Stimulated activated CD4-positive, alpha-beta T cell treated with anti-CD3 and anti-CD28 coated beads, Interleukin-1b, Interleukin-23, amount 100 ng/mL, for 4 hours (primary cell): ENCODE results near the gene APOD.
"Not testable (repeated sequence)": the region's sequence is repeated elsewhere in the genome, so short reads cannot be mapped to it uniquely, and the experiment has no call there.

ENCODE experiments used
- DNase-seq, 2 donors: peaks; one replicate each; pipeline ENCODE4 v3.0.0-alpha.2; 2020; ENCODE audit warnings: low read depth in 2 of 2

APOD gene

GRCh38 chr3:195583831-195584542 is at the start of gene APOD:
Gene APOD, minus strand, starts transcription at chr3:195583940. Its CDS starts 4,479 bp downstream, at chr3:195579461.
- no peak for DNase-seq

GRCh38 chr3:195633351-195633750 is 49.6 kb upstream of the APOD start:
- DNase-seq = not testable (repeated sequence)

GRCh38 chr3:195632501-195633185 is 48.9 kb upstream of the APOD start:
- DNase-seq = not testable (repeated sequence)

DNA sequence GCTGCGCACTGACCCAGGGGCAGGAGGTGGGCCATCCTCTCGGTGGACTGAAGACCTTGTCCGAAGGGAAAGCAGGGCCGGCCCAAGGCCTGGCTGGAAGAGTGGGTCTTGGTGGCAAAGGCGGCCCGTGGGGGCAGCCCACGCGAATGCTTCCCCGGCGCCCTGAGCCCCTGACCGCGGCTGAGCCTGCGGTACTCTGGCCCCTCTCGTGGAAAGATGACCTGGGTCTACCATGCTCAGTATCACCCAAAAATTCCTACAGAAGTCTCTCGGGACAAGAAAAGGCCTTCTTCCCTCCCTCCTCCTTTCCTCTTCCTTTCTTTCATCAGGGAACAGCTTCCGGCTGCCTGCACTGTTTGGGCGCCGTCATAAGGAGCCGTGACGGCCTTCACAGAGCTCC is 48.3 kb upstream of the APOD start:
- DNase-seq = not testable (repeated sequence)

DNA sequence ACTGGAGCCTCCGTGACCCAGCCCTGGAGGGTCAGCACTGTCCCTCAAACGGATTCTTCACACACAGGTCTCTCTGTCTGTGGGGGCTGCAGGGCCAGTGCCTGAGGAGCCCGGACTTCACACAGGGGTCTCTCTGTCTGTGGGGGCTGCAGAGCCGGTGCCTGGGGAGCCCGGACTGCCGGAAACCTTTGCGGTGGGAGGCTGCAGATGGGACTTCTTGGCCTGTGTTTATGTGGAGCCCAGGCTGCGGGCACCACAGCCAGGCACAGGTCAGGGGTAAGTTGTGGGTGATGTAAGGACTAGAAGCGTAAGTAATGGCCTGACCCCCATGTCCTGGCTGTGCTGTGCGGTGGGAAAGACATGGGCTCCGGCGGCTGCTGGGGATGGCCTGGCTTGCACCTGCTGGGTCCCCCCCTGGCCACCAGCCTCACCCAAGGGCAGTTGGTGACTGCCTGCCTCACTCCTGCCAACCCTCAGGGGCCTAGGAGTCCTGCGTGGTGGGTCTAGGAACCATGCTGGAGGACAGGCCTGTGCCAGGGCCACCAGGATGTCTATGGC is 47.3 kb upstream of the APOD start:
- not testable (repeated sequence) for DNase-seq

GRCh38 chr3:195630086-195630917 is 46.6 kb upstream of the APOD start:
- DNase-seq = not testable (repeated sequence)

DNA sequence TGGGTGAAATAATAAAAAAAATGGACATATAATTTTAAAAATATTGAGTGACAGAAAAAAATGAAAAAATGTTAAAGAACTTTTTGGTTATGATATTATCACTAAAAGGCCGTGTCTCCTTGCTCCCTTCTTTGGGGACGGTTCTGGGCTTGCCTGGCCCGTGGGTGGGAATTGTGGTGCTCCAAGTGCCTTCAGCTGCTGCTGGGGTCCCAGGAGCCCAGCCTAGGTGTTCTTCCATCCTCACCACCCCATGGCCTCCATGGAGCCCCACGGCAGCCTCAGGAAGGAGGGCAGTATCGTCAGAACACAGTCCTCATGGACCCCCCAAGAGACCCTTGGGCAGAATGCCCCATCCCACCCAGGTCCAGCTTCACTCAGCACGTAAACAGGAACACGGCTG is 45.9 kb upstream of the APOD start:
- not testable (repeated sequence) for DNase-seq

DNA sequence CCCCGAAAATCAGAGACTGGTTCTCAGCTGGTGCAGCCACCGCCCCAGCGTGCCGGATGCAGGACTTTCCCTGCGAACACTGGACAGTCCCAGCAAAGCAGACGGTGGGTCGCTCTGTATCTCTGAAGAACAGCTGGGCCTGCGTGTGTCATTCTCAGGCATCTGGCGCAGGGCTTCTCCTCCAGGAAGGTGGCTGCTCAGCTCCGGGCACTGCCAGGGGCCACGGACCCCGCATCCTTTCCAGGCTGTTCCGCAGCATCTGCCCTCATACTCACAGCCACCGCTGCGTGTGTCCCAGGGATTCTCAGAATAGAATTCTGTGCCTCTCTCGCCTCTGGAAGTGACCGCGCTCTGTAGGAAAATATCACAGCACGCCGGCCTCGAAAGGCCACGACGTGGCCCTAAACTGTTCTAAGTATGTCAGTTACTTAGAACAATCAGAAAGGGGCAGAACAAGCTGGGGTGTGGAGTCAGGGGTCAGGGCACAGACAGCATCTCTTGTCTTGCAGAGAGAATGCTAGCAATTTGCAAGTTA is 44.7 kb upstream of the APOD start:
- not testable (repeated sequence) for DNase-seq

DNA sequence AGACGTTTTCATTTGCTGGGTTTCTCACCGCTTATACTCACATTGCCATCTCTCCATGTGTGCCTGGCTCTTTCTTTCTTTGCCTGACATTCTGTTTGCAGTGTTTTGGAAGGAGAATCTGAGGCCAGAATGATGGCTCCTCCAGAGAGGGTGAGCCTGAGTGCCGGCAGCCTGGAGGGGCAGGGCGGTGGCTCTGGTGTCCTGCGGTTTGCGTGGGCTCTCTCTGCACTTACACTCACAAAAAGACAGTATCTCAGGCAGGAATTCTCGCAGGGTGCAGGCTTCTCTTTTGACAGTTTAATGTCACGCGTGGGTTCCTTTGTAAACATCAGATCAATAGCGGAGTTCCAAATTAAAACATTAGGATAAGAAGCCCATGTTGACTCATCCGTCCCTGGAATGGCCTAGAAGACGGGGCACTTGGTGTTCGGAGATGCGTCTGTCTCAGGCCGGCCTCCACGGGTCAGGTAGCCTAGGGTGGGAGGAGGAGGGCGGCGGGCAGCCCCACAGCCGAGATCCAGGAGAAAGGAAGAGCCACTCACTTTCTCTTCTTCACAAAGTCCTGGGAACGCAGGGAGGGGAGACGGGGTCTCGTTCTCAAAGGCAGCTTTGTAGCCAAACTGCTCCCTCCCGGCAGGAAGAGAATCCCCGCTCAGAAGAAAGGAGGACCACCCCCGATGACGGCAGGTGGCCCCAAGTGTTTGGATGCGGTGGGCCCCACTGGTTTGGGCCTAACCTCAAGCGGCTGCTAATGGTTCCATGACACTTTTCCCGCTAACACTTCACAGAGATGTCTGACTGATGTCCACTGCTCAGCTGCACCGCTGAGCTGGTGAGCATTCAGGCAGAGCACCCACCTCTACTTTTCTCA is 44.0 kb upstream of the APOD start:
- DNase-seq = not testable (repeated sequence)

GRCh38 chr3:195624603-195625560 is 41.1 kb upstream of the APOD start:
- peak in 1 of 2 donors; percentile 28 for DNase-seq

GRCh38 chr3:195624171-195624570 is 40.4 kb upstream of the APOD start:
- not testable (repeated sequence) for DNase-seq

GRCh38 chr3:195623217-195623965 is 39.7 kb upstream of the APOD start:
- DNase-seq = not testable (repeated sequence)

DNA sequence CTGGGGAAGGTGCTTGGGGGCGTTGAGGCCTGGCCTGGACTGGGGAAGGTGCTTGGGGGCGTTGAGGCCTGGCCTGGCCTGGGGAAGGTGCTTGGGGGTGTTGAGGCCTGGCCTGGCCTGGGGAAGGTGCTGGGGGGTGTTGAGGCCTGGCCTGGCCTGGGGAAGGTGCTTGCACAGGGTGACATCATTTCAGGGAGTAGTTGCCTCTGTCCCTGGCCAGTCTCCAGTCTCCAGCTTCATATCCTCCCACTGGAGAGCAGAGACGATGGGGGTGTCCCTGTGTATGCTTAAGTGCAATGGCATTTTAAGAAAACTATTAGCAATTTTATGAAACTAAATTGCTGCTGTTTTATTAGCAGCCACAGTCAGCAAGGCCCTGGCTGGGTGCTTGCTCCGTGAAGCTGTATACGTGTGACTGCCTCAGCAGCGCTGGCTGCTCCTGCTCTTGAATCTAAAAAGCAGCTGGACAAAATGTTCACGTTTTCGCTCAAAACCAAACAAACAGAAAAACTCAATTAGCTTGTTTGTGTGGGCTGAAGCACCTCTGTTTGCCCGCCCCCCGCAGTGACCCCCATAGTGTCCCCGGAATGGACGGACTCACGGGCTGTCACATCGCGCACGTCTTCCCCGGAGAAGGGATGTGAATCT is 38.9 kb upstream of the APOD start:
- DNase-seq = not testable (repeated sequence)

DNA sequence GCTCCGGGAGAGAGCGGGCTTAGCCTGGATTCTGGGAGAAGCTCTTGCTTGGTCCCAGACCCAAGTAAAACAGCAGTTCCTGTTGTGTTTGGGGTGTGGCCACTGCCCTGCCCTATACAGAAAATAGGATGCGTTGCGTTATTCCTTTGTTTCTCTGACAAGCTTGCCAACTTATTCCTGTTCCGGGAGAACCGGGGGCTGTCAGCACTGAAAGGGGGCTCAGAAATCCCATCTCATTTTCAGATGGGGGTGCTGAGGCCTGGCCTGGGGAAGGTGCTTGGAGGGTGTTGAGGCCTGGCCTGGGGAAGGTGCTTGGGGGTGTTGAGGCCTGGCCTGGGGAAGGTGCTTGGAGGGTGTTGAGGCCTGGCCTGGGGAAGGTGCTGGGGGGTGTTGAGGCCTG is 38.3 kb upstream of the APOD start:
- DNase-seq = not testable (repeated sequence)

GRCh38 chr3:195621095-195621494 is 37.4 kb upstream of the APOD start:
- not testable (repeated sequence) for DNase-seq

GRCh38 chr3:195620476-195620875 is 36.7 kb upstream of the APOD start:
- not testable (repeated sequence) for DNase-seq

- not testable (repeated sequence) for DNase-seq
Observed at GRCh38 chr3:195619591-195620369, 36.0 kb upstream of the APOD start.
